Upper lobe of left lung (tissue), 4 donors: ENCODE measurements around the gene LENG1.

Experiments used
- POLR2AphosphoS5 ChIP-seq, 2 donors: sonication (generic); formaldehyde crosslinking; IDR thresholded peaks; one replicate each; pipeline ENCODE4 v1.5.1; 2017; ENCODE audit warnings: antibody characterized with exemption in 2 of 2
- TF ChIP-seq, protein P1 (sequence below), 6 experiments: fragments of 450-650 bp in 4 of 6; fragments of 200-600 bp in 2 of 6; sonication (generic) in 2 of 6; IDR thresholded peaks; one replicate each; pipeline ENCODE4 v1.5.1; 2016 to 2019; ENCODE audit warnings: antibody characterized with exemption in 6 of 6

DNA sequence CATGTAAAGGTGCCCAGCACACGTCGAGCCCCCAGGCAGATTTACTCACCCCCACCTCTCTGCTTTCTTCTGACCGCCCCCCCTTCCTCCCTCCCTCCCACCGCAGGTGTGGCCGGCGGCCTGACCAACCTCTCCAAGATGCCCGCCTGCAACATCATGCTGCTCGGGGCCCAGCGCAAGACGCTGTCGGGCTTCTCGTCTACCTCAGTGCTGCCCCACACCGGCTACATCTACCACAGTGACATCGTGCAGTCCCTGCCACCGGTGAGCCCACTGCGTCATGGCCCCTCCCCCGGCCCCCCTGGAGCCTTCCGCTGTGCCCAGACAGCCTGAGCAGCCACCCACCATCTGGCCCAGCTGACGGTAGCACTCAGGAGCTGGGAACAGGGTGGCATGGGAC lies 35.1 kb downstream of the LENG1 start:
- TF ChIP-seq, protein P1, sequence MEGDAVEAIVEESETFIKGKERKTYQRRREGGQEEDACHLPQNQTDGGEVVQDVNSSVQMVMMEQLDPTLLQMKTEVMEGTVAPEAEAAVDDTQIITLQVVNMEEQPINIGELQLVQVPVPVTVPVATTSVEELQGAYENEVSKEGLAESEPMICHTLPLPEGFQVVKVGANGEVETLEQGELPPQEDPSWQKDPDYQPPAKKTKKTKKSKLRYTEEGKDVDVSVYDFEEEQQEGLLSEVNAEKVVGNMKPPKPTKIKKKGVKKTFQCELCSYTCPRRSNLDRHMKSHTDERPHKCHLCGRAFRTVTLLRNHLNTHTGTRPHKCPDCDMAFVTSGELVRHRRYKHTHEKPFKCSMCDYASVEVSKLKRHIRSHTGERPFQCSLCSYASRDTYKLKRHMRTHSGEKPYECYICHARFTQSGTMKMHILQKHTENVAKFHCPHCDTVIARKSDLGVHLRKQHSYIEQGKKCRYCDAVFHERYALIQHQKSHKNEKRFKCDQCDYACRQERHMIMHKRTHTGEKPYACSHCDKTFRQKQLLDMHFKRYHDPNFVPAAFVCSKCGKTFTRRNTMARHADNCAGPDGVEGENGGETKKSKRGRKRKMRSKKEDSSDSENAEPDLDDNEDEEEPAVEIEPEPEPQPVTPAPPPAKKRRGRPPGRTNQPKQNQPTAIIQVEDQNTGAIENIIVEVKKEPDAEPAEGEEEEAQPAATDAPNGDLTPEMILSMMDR (IDR thresholded peaks at IDR 0.05): no peak
- TF ChIP-seq POLR2AphosphoS5 (IDR thresholded peaks at IDR 0.05): no peak
